DOHH2 (cell line): ENCODE measurements around the gene RAB5A.

Source experiments
- H3F3A ChIP-seq: fragments of 200-600 bp; sonication (generic), shearing (Covaris generic); 2 replicates; pipeline ENCODE4 v1.6.0; 2016; ENCODE audit warnings: antibody characterized with exemption, mild to moderate bottlenecking; ENCODE audit not compliant: control insufficient read depth, insufficient read depth
- H3K27ac ChIP-seq: fragments of 200-600 bp; sonication (generic); 2 replicates; pipeline ENCODE4 v1.5.1; 2014; ENCODE audit warnings: low read depth, mild to moderate bottlenecking, low read length, moderate library complexity
- H3K27me3 ChIP-seq: fragments of 200-600 bp; sonication (generic); 2 replicates; pipeline ENCODE4 v1.6.1; 2014; ENCODE audit warnings: mild to moderate bottlenecking, low read length, mixed read lengths; ENCODE audit not compliant: control insufficient read depth
- H3K36me3 ChIP-seq: fragments of 200-600 bp; sonication (generic); 2 replicates; pipeline ENCODE4 v1.6.1; 2014; ENCODE audit warnings: mild to moderate bottlenecking, low read length, moderate library complexity, mixed read lengths; ENCODE audit not compliant: control insufficient read depth
- H3K4me1 ChIP-seq: fragments of 200-600 bp; sonication (generic); 2 replicates; pipeline ENCODE4 v1.6.1; 2014; ENCODE audit warnings: mild to moderate bottlenecking, low read length, mixed read lengths; ENCODE audit not compliant: control insufficient read depth
- H3K4me2 ChIP-seq: fragments of 200-600 bp; sonication (generic); 2 replicates; pipeline ENCODE4 v1.6.0; 2014; ENCODE audit warnings: mild to moderate bottlenecking, low read length, moderate library complexity
- H3K4me3 ChIP-seq: fragments of 200-600 bp; sonication (generic); 2 replicates; pipeline ENCODE4 v1.5.1; 2014; ENCODE audit warnings: mild to moderate bottlenecking, low read length, mixed read lengths
- H3K79me2 ChIP-seq: fragments of 200-600 bp; sonication (generic); 2 replicates; pipeline ENCODE4 v1.6.1; 2014; ENCODE audit warnings: mild to moderate bottlenecking, low read length, mixed read lengths; ENCODE audit not compliant: control insufficient read depth
- H3K9me2 ChIP-seq: fragments of 200-600 bp; sonication (generic); replicated peaks from 2 replicates; pipeline ENCODE4 v1.6.1; 2014; ENCODE audit warnings: mild to moderate bottlenecking, low read length, mixed read lengths; ENCODE audit not compliant: control insufficient read depth
- H3K9me3 ChIP-seq: fragments of 200-600 bp; sonication (generic); 2 replicates; pipeline ENCODE4 v1.6.1; 2014; ENCODE audit warnings: antibody characterized with exemption, low read length, mixed read lengths; ENCODE audit not compliant: control insufficient read depth, insufficient read depth
- H4K20me1 ChIP-seq: fragments of 200-600 bp; sonication (generic); 2 replicates; pipeline ENCODE4 v1.6.0; 2014; ENCODE audit warnings: low read depth, mild to moderate bottlenecking, antibody characterized with exemption, low read length, moderate library complexity; ENCODE audit not compliant: control insufficient read depth, insufficient read depth
- EZH2phosphoT487 ChIP-seq: fragments of 200-600 bp; sonication (generic); IDR thresholded peaks from 2 replicates; pipeline ENCODE4 v1.6.1; 2017; ENCODE audit warnings: borderline replicate concordance, mild to moderate bottlenecking, antibody characterized with exemption, low read length, moderate library complexity, mixed read lengths
- TF ChIP-seq, protein P1 (sequence below): fragments of 200-600 bp; sonication (generic); IDR thresholded peaks from one replicate; pipeline ENCODE4 v1.5.1; 2014; ENCODE audit warnings: antibody characterized with exemption, mild to moderate bottlenecking, low read depth, low read length; ENCODE audit not compliant: poor library complexity, severe bottlenecking

Gene RAB5A

DNA sequence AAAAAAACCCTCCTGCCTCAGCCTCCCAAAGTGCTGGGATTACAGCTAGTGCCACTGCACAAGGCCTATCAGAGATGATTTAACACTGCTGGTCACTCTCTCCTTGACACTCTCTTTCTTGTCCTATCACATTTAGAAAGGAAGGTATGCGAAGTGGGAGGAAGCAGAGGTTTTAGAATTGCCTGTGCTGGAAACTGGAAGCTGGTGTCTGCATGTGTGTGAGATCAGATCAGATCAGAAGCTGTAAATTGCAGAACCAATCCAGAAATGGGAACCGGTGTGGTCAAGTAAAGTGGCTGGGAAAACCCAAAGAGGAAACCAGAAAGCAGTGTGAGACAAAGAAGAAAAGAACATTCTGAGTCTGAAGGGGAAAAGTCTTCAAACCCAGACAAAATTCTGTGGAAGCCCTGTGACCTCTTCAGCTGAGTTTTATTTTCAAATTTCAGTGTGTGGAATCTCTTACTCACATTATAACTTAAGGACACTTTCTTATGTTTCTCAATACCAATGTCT lies 15.7 kb upstream of the RAB5A start:
- H3F3A ChIP-seq: no peaks in the 10 kb centered on the region
- no peak overlapping the region for H3K4me3 ChIP-seq
- H3K79me2 ChIP-seq: no peaks in the 10 kb centered on the region
- H3K36me3 ChIP-seq: no peaks in the 10 kb centered on the region
- H3K9me2 ChIP-seq: no peaks in the 10 kb centered on the region
- no peak overlapping the region for H3K4me2 ChIP-seq
- TF ChIP-seq, protein P1, sequence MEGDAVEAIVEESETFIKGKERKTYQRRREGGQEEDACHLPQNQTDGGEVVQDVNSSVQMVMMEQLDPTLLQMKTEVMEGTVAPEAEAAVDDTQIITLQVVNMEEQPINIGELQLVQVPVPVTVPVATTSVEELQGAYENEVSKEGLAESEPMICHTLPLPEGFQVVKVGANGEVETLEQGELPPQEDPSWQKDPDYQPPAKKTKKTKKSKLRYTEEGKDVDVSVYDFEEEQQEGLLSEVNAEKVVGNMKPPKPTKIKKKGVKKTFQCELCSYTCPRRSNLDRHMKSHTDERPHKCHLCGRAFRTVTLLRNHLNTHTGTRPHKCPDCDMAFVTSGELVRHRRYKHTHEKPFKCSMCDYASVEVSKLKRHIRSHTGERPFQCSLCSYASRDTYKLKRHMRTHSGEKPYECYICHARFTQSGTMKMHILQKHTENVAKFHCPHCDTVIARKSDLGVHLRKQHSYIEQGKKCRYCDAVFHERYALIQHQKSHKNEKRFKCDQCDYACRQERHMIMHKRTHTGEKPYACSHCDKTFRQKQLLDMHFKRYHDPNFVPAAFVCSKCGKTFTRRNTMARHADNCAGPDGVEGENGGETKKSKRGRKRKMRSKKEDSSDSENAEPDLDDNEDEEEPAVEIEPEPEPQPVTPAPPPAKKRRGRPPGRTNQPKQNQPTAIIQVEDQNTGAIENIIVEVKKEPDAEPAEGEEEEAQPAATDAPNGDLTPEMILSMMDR: no peak
- TF ChIP-seq EZH2phosphoT487: no peak
- H3K9me3 ChIP-seq: no peaks in the 10 kb centered on the region
- no peak overlapping the region for H3K27ac ChIP-seq
- no peaks in the 10 kb centered on the region for H3K4me1 ChIP-seq
- H3K27me3 ChIP-seq: no peaks in the 10 kb centered on the region
- no peaks in the 10 kb centered on the region for H4K20me1 ChIP-seq

- no peaks in the 10 kb centered on the region for H3F3A ChIP-seq
- H3K4me3 ChIP-seq: no peak overlapping the region
- no peak for TF ChIP-seq EZH2phosphoT487
- TF ChIP-seq, protein P1: no peak
Observed at GRCh38 chr3:19931767-19932188, 15.1 kb upstream of the RAB5A start.

DNA sequence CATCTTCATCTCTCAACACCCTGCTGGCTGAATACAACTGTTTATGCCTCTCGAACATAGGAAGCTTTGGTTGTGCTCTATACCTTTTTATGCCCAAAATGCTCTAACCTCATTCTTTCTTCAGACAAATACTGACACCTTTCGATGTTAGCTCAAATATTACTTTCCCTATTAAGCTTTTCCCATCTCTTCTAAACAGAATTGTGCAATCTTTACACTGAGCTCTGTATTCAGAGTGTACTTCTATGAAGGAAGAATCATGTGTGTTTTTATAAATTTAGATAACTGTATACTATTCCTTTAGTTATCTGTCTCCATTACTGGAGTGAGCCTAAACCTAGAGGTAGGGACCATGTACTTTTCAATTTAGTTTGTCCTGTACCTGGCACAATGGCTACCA lies 14.5 kb upstream of the RAB5A start:
- Histone ChIP-seq H3K79me2 (no peaks in the 10 kb centered on the region), H3K4me3 (no peak overlapping the region), H3K27ac (no peak overlapping the region), H3K4me1 (no peaks in the 10 kb centered on the region), H3K9me2 (no peaks in the 10 kb centered on the region), H3K9me3 (no peaks in the 10 kb centered on the region), H3K27me3 (no peaks in the 10 kb centered on the region), H4K20me1 (no peaks in the 10 kb centered on the region), H3F3A (no peaks in the 10 kb centered on the region), H3K36me3 (no peaks in the 10 kb centered on the region), H3K4me2 (no peak overlapping the region)
- TF ChIP-seq, protein P1: no peak
- no peak for TF ChIP-seq EZH2phosphoT487

More at GRCh38 chr3:19931767-19932188, 15.1 kb upstream of the RAB5A start:
- H3K4me2 ChIP-seq: no peak overlapping the region
- H3K9me2 ChIP-seq: no peaks in the 10 kb centered on the region
- H3K79me2 ChIP-seq: no peaks in the 10 kb centered on the region
- H3K4me1 ChIP-seq: no peaks in the 10 kb centered on the region
- no peaks in the 10 kb centered on the region for H3K36me3 ChIP-seq
- H3K9me3 ChIP-seq: no peaks in the 10 kb centered on the region
- no peak overlapping the region for H3K27ac ChIP-seq
- no peaks in the 10 kb centered on the region for H3K27me3 ChIP-seq
- no peaks in the 10 kb centered on the region for H4K20me1 ChIP-seq

GRCh38 chr3:19934098-19934566 lies 12.8 kb upstream of the RAB5A start, which contains the start of gene EFHB:
Gene EFHB (minus strand): TSS chr3:19934217. CDS start chr3:19934018, 199 bp downstream.
- TF ChIP-seq, protein P1: no peak
- TF ChIP-seq EZH2phosphoT487: no peak
- Histone ChIP-seq H3K27me3 (no peaks in the 10 kb centered on the region), H4K20me1 (no peaks in the 10 kb centered on the region), H3K36me3 (no peaks in the 10 kb centered on the region), H3K4me2 (no peak within 1 kb of the TSS), H3K4me3 (no peak within 1 kb of the TSS), H3K9me2 (no peaks in the 10 kb centered on the region), H3K27ac (no peak within 1 kb of the TSS), H3F3A (no peaks in the 10 kb centered on the region), H3K4me1 (no peaks in the 10 kb centered on the region), H3K9me3 (no peaks in the 10 kb centered on the region), H3K79me2 (no peaks in the 10 kb centered on the region)
